ENCODE results near the gene SUSD1.

DNA sequence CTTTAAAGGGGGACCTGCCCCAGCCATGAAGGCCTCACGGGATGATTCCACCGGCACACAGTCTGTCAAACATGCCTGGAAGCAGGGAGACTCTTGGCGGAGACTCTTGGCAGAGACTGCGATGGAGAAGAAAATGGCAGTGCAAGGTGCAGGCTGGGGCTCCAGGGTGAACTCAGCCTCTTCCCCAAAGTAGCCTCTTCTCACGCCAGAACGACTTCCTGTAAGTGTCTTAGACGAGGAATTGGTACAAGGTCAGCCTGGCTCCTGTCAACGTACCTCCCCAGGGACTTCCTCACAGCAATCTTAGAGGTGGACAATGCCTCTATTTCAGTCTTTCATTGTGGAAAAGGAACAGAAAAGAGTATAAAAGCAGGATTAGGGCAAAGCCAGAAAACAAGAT, 169.2 kb downstream of the SUSD1 start:
- TF ChIP-seq, protein P1, sequence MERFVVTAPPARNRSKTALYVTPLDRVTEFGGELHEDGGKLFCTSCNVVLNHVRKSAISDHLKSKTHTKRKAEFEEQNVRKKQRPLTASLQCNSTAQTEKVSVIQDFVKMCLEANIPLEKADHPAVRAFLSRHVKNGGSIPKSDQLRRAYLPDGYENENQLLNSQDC (CRISPR knock-in tag; IDR thresholded peaks at IDR 0.05): no peak
- TF ChIP-seq, protein P2, sequence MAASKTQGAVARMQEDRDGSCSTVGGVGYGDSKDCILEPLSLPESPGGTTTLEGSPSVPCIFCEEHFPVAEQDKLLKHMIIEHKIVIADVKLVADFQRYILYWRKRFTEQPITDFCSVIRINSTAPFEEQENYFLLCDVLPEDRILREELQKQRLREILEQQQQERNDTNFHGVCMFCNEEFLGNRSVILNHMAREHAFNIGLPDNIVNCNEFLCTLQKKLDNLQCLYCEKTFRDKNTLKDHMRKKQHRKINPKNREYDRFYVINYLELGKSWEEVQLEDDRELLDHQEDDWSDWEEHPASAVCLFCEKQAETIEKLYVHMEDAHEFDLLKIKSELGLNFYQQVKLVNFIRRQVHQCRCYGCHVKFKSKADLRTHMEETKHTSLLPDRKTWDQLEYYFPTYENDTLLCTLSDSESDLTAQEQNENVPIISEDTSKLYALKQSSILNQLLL (CRISPR knock-in tag; IDR thresholded peaks at IDR 0.05; ENCODE audit: borderline replicate concordance): no peak
- TF ChIP-seq ZNF232 (CRISPR knock-in tag; IDR thresholded peaks at IDR 0.05) (no peak), ZBTB17 (CRISPR knock-in tag; IDR thresholded peaks at IDR 0.05) (no peak), HNRNPK (IDR thresholded peaks at IDR 0.05; ENCODE audit: low read depth, low read length, poor library complexity, severe bottlenecking) (no peak), SNRNP70 (optimal IDR thresholded peaks at IDR 0.05; ENCODE audit: low read depth, low read length) (no peak), U2AF2 (optimal IDR thresholded peaks at IDR 0.05; ENCODE audit: low read depth, low read length) (no peak)
- TF ChIP-seq, protein P3, sequence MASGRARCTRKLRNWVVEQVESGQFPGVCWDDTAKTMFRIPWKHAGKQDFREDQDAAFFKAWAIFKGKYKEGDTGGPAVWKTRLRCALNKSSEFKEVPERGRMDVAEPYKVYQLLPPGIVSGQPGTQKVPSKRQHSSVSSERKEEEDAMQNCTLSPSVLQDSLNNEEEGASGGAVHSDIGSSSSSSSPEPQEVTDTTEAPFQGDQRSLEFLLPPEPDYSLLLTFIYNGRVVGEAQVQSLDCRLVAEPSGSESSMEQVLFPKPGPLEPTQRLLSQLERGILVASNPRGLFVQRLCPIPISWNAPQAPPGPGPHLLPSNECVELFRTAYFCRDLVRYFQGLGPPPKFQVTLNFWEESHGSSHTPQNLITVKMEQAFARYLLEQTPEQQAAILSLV (tag; IDR thresholded peaks at IDR 0.05): no peak

All from K562 (cell line).